Endothelial cell of umbilical vein (primary cell): ENCODE measurements around the gene ANKRD27. TPM values are rescaled to one million over a fixed set of nuclear protein-coding genes. Genes with fewer than 3 reads are reported as not detected.

Experiments
- BruUV-seq: library from RNA; stranded (reverse); fragments of 400-500 nt; replicated peaks from 2 replicates; lab custom pipeline; 2021; lab: Mats Ljungman, UMichigan
- CTCF ChIA-PET: fragments of 300-600, 350-600 bp; sonication (Branson Sonifier 250); formaldehyde crosslinking; loops from one replicate; lab custom pipeline; 2021; ENCODE audit warnings: antibody characterized with exemption, inconsistent platforms; lab: Charles Lee
- POLR2A ChIA-PET: fragments of 300-600, 350-600 bp; sonication (Branson Sonifier 250); formaldehyde crosslinking; loops from one replicate; lab custom pipeline; 2021; ENCODE audit warnings: antibody characterized with exemption, inconsistent platforms; lab: Charles Lee
- DNase-seq: peaks from one replicate; pipeline ENCODE4 v3.0.0-alpha.2; 2011; ENCODE audit warnings: low read depth, low spot score
- FAIRE-seq: peaks from 2 replicates; lab custom pipeline; 2011; peaks lifted over from hg19 to GRCh38; lab: Jason Lieb, UNC
- H2AFZ ChIP-seq: 2 replicates; pipeline ENCODE4 v1.6.0; 2012; ENCODE audit warnings: low read depth, low read length, control low read depth, inconsistent platforms
- H3K27ac ChIP-seq: 2 replicates; pipeline ENCODE4 v1.5.1; 2011; ENCODE audit warnings: low read depth, mild to moderate bottlenecking, control low read depth, low read length, moderate library complexity; ENCODE audit not compliant: insufficient read depth
- H3K27me3 ChIP-seq, 2 experiments: 2 replicates each; pipeline versions ENCODE4 v1.6.0 to v1.6.1; 2011; ENCODE audit warnings: low read length in 2 of 2, mixed read lengths in 1 of 2; ENCODE audit not compliant: control insufficient read depth in 2 of 2, insufficient read depth in 2 of 2
- H3K36me3 ChIP-seq, 2 experiments: 2 replicates in 1 of 2; 3 replicates in 1 of 2; pipeline ENCODE4 v1.5.1; 2011; ENCODE audit warnings: low read length in 2 of 2, mild to moderate bottlenecking in 1 of 2, moderate library complexity in 1 of 2; ENCODE audit not compliant: control insufficient read depth in 2 of 2, insufficient read depth in 2 of 2; ENCODE audit errors: extremely low read depth in 1 of 2
- H3K4me1 ChIP-seq: 3 replicates; pipeline ENCODE4 v1.5.1; 2011; ENCODE audit warnings: mild to moderate bottlenecking, low read length; ENCODE audit not compliant: control insufficient read depth, insufficient read depth; ENCODE audit errors: extremely low read depth
- H3K4me2 ChIP-seq: 2 replicates; pipeline ENCODE4 v1.6.1; 2011; ENCODE audit warnings: low read length, control low read depth, mixed read lengths; ENCODE audit not compliant: insufficient read depth
- H3K4me3 ChIP-seq, 3 experiments: fragments of 200-600 bp in 1 of 3; sonication (generic), shearing (Covaris generic) in 1 of 3; replicated peaks in 1 of 3; 2 replicates each; pipeline ENCODE4 v1.5.1; 2011 to 2016; ENCODE audit warnings: control low read depth in 3 of 3, low read length in 3 of 3, mild to moderate bottlenecking in 2 of 3, inconsistent platforms in 1 of 3, low read depth in 1 of 3, moderate library complexity in 1 of 3; ENCODE audit not compliant: insufficient read depth in 1 of 3
- H3K79me2 ChIP-seq: 2 replicates; pipeline ENCODE4 v1.6.0; 2012; ENCODE audit warnings: low read length, inconsistent platforms; ENCODE audit not compliant: control insufficient read depth, insufficient read depth
- H3K9ac ChIP-seq: replicated peaks from 2 replicates; pipeline ENCODE3; 2011; ENCODE audit warnings: low read length, control low read depth; ENCODE audit not compliant: insufficient read depth; ENCODE audit errors: extremely low read depth
- H3K9me1 ChIP-seq: replicated peaks from 3 replicates; pipeline ENCODE4 v1.6.0; 2011; ENCODE audit warnings: mild to moderate bottlenecking, low read length; ENCODE audit not compliant: control insufficient read depth, insufficient read depth; ENCODE audit errors: extremely low read depth
- H3K9me3 ChIP-seq: replicated peaks from 2 replicates; pipeline ENCODE4 v1.5.1; 2012; ENCODE audit warnings: low read length, inconsistent platforms; ENCODE audit not compliant: control insufficient read depth, insufficient read depth
- H4K20me1 ChIP-seq: replicated peaks from 2 replicates; pipeline ENCODE3; 2011; ENCODE audit warnings: mild to moderate bottlenecking, low read length; ENCODE audit not compliant: control insufficient read depth, insufficient read depth; ENCODE audit errors: extremely low read depth
- EZH2 ChIP-seq: IDR thresholded peaks from 2 replicates; pipeline ENCODE4 v1.6.1; 2012; ENCODE audit warnings: borderline replicate concordance, low read depth, mild to moderate bottlenecking, moderate library complexity, low read length, inconsistent platforms; ENCODE audit not compliant: severe bottlenecking
- FOS ChIP-seq: IDR thresholded peaks from 2 replicates; pipeline ENCODE4 v1.6.1; 2011; ENCODE audit warnings: mild to moderate bottlenecking, low read length, moderate library complexity, borderline replicate concordance; ENCODE audit not compliant: insufficient read depth
- GATA2 ChIP-seq: IDR thresholded peaks from 2 replicates; pipeline ENCODE4 v1.7.0; 2011; ENCODE audit warnings: low read depth, mild to moderate bottlenecking, moderate library complexity, mixed read lengths, low read length; ENCODE audit not compliant: insufficient read length, insufficient read depth
- JUN ChIP-seq: IDR thresholded peaks from 2 replicates; pipeline ENCODE4 v1.6.1; 2011; ENCODE audit warnings: borderline replicate concordance, low read depth; ENCODE audit not compliant: insufficient read length, insufficient read depth
- MYC ChIP-seq: IDR thresholded peaks from one replicate; pipeline ENCODE4 v1.6.1; 2011; ENCODE audit warnings: mild to moderate bottlenecking, low read depth, low read length
- POLR2A ChIP-seq: IDR thresholded peaks from 2 replicates; pipeline ENCODE4 v1.6.1; 2012; ENCODE audit warnings: low read depth, mild to moderate bottlenecking, control low read depth, low read length
- POLR2AphosphoS5 ChIP-seq: IDR thresholded peaks from 2 replicates; pipeline ENCODE4 v1.6.1; 2012; ENCODE audit warnings: low read depth, mild to moderate bottlenecking, control low read depth, low read length, moderate library complexity; ENCODE audit not compliant: insufficient read depth
- dilution Hi-C: fragments of 300-500 bp; cut with MboI; formaldehyde crosslinking; loops from one replicate; pipeline ENCODE4 v1.15.0; 2019; ENCODE audit warnings: low sequenced_read_pairs; ENCODE audit not compliant: extremely low pct_ligation_motif_present
- intact Hi-C: fragments of 100-400 bp; cut with micrococcal nuclease; formaldehyde crosslinking; loops from one replicate; pipeline ENCODE4 v1.10.0; 2022
- polyA plus RNA-seq, 4 experiments: library from polyadenylated mRNA; depleted of rRNA in 3 of 4; stranded (reverse) in 3 of 4; unstranded in 1 of 4; fragments of >200 nt; gene quantifications; 2 replicates each; pipeline versions ENCODE4 v1.2.1 to v1.2.3, GENCODE V29; 2011 to 2012; ENCODE audit warnings: missing spikeins in 1 of 4
- total RNA-seq: library from RNA; stranded (reverse); gene quantifications from 2 replicates; pipeline ENCODE4 v1.2.3, GENCODE V29; 2021
- TF ChIP-seq, protein P1 (sequence below), 2 donors: IDR thresholded peaks; 1 replicate in 1 of 2; 2 replicates in 1 of 2; pipeline ENCODE4 v1.5.1; 2011; ENCODE audit warnings: low read length in 2 of 2, mild to moderate bottlenecking in 2 of 2, moderate library complexity in 2 of 2, control low read depth in 1 of 2, inconsistent platforms in 1 of 2, low read depth in 1 of 2; ENCODE audit not compliant: insufficient read depth in 1 of 2; ENCODE audit errors: extremely low read depth in 1 of 2
- TF ChIP-seq, protein P2 (sequence below): IDR thresholded peaks from 2 replicates; pipeline ENCODE4 v1.6.1; 2011; ENCODE audit not compliant: insufficient read depth, insufficient read length

Gene ANKRD27
- total and polyA plus RNA-seq, 2 donors (not counting 3 experiments of a cell fraction or from before 2014, with no cell fraction given): 18.3 to 37.4 TPM

DNA sequence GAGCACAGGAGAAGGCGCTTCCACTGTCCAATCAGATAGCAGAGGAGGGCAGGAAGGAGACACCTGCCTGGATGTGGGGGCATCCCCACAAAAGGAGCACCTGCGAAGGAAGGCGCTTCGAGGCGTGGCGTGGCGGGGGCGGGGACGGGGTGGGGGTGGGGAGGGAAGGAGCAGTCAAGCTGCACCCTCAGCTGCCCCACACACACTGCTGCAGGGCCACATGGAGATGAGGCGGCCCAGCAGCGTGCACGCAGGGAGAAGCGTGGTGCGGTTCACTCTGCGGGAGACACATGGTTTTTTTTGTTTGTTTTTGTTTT lies 21.4 kb downstream of the ANKRD27 start:
- BruUV-seq: no TSS peak
- H3K4me2 ChIP-seq: no peak overlapping the region
- dilution Hi-C loops (no loop called here), intact Hi-C loops (no loop called here)
- no peaks in the 10 kb centered on the region for H3K79me2 ChIP-seq
- H3K9me3 ChIP-seq: no peaks in the 10 kb centered on the region
- ChIA-PET CTCF (no interaction called here), POLR2A (no interaction called here)
- H3K27me3 ChIP-seq: no peaks in the 10 kb centered on the region
- H2AFZ ChIP-seq: no peak overlapping the region
- H3K9me1 ChIP-seq: no peaks in the 10 kb centered on the region
- no peaks in the 10 kb centered on the region for H3K4me1 ChIP-seq
- no peak for DNase-seq
- no peak overlapping the region for H3K27ac ChIP-seq
- no peak overlapping the region for H3K9ac ChIP-seq
- TF ChIP-seq GATA2 (no peak), MYC (no peak), POLR2A (no peak), FOS (no peak)
- no peaks in the 10 kb centered on the region for H4K20me1 ChIP-seq
- no peak overlapping the region for H3K4me3 ChIP-seq
- no peak for FAIRE-seq
- H3K36me3 ChIP-seq: peaks cover 0 to 10% of the 10 kb centered on the region in 2 experiments

DNA sequence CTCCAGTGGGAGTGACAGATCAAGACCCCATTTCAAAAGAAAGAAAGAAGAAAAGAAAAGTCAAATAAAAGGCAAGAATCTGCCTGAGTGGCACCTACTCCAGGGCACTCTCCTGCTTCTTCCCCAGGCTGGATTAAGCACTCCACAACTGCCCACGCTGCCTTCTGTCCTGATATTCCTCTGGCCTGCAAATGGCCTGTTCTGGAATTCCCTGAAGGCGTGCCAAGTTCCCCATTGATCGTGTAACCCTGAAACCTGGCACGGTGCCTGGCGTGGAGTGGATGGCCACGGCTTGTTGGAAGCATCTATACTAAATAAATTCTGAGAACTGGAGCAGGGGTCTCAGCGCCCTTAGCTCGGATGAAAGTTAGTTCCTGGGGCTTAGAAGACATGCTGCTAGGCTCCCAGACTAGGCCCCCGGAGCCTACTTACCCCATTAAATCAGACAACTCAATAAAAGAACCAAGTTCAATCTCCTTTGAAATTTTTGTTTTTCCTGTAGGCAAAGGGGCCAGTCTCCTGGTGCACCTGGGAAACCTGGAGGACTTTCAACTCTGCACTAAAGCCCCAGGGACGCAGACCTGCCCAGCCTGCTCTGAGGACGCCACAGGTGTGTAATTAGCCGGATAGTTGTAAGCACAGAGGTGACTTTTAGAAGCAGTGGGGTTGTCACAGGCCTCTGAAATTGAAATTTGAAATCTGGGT lies 21.9 kb downstream of the ANKRD27 start:
- H3K79me2 ChIP-seq: no peaks in the 10 kb centered on the region
- H3K4me2 ChIP-seq: no peak overlapping the region
- H4K20me1 ChIP-seq: no peaks in the 10 kb centered on the region
- H3K27ac ChIP-seq: no peak overlapping the region
- TF ChIP-seq EZH2 (no peak), GATA2 (no peak), POLR2AphosphoS5 (no peak), FOS (no peak), JUN (no peak), POLR2A (no peak), MYC (no peak)
- TF ChIP-seq, protein P1, sequence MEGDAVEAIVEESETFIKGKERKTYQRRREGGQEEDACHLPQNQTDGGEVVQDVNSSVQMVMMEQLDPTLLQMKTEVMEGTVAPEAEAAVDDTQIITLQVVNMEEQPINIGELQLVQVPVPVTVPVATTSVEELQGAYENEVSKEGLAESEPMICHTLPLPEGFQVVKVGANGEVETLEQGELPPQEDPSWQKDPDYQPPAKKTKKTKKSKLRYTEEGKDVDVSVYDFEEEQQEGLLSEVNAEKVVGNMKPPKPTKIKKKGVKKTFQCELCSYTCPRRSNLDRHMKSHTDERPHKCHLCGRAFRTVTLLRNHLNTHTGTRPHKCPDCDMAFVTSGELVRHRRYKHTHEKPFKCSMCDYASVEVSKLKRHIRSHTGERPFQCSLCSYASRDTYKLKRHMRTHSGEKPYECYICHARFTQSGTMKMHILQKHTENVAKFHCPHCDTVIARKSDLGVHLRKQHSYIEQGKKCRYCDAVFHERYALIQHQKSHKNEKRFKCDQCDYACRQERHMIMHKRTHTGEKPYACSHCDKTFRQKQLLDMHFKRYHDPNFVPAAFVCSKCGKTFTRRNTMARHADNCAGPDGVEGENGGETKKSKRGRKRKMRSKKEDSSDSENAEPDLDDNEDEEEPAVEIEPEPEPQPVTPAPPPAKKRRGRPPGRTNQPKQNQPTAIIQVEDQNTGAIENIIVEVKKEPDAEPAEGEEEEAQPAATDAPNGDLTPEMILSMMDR (IDR thresholded peaks at IDR 0.05; ENCODE audit: extremely low read depth in 1 of 2, insufficient read depth in 1 of 2, low read depth in 1 of 2, low read length in 2 of 2): no peak
- TF ChIP-seq, protein P2, sequence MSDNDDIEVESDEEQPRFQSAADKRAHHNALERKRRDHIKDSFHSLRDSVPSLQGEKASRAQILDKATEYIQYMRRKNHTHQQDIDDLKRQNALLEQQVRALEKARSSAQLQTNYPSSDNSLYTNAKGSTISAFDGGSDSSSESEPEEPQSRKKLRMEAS: no peak
- CTCF ChIA-PET: no interaction called here
- H3K4me3 ChIP-seq: no peak overlapping the region
- H2AFZ ChIP-seq: no peak overlapping the region
- intact Hi-C loops: no loop called here
- H3K9me1 ChIP-seq: no peaks in the 10 kb centered on the region
- dilution Hi-C loops: no loop called here
- FAIRE-seq (no peak), DNase-seq (peak; percentile 53)
- no peaks in the 10 kb centered on the region for H3K4me1 ChIP-seq
- H3K36me3 ChIP-seq: peaks cover 0 to 8% of the 10 kb centered on the region in 2 experiments
- H3K9ac ChIP-seq: no peak overlapping the region
- no peaks in the 10 kb centered on the region for H3K27me3 ChIP-seq
- no peaks in the 10 kb centered on the region for H3K9me3 ChIP-seq
- BruUV-seq: no TSS peak
- POLR2A ChIA-PET: no interaction called here
